Suprapubic skin (tissue), 4 donors: ENCODE data around the gene ACOD1. TPM values are rescaled to one million over a fixed set of nuclear protein-coding genes. Genes with fewer than 3 reads are reported as not detected.
"Not testable (repeated sequence)": the region's sequence is repeated elsewhere in the genome, so short reads cannot be mapped to it uniquely, and the experiment has no call there.

Experiments
- DNase-seq, 2 donors: peaks; one replicate each; pipeline ENCODE4 v3.0.0-alpha.2; 2019; ENCODE audit warnings: low spot score in 2 of 2
- H3K27ac ChIP-seq: fragments of 200-600 bp; sonication (generic); one replicate; pipeline ENCODE4 v1.5.1; 2019
- H3K27me3 ChIP-seq: fragments of 200-600 bp; sonication (generic); one replicate; pipeline ENCODE4 v1.5.1; 2019
- H3K36me3 ChIP-seq: fragments of 200-600 bp; sonication (generic); one replicate; pipeline ENCODE4 v1.5.1; 2019
- H3K4me1 ChIP-seq: fragments of 200-600 bp; sonication (generic); one replicate; pipeline ENCODE4 v1.5.1; 2019
- H3K4me3 ChIP-seq: fragments of 200-600 bp; sonication (generic); one replicate; pipeline ENCODE4 v1.5.1; 2019; ENCODE audit warnings: mild to moderate bottlenecking
- H3K9me3 ChIP-seq: fragments of 200-600 bp; sonication (generic); one replicate; pipeline ENCODE4 v1.5.1; 2019
- CTCF ChIP-seq, 2 donors: fragments of 200-600 bp in 1 of 2; fragments of 450-650 bp in 1 of 2; sonication (generic) in 1 of 2; IDR thresholded peaks; one replicate each; pipeline ENCODE4 v1.5.1; 2016 to 2019; ENCODE audit warnings: antibody characterized with exemption in 2 of 2, mild to moderate bottlenecking in 1 of 2, moderate library complexity in 1 of 2
- EP300 ChIP-seq: sonication (generic); formaldehyde crosslinking; IDR thresholded peaks from one replicate; pipeline ENCODE4 v1.6.1; 2017; ENCODE audit warnings: antibody characterized with exemption
- POLR2A ChIP-seq, 2 donors: fragments of 450-650 bp; IDR thresholded peaks; one replicate each; pipeline ENCODE4 v1.6.1; 2017; ENCODE audit warnings: antibody characterized with exemption in 2 of 2, mild to moderate bottlenecking in 2 of 2, moderate library complexity in 2 of 2
- POLR2AphosphoS5 ChIP-seq, 3 donors: sonication (generic); formaldehyde crosslinking; IDR thresholded peaks; one replicate each; pipeline ENCODE4 v1.6.1; 2017; ENCODE audit warnings: antibody characterized with exemption in 3 of 3
- WGBS: methylation state at CpG from one replicate; pipeline ENCODE4 v1.1.5; 2018; 5-methylcytosine and 5-hydroxymethylcytosine counted together
- total RNA-seq, 4 donors: library from RNA; depleted of rRNA; stranded (reverse); fragments of >200 nt; gene quantifications; one replicate each; pipeline ENCODE4 v1.1.0, GENCODE V29; 2016

ACOD1 gene
- total RNA-seq, 4 donors from 2014 or later: not detected

DNA sequence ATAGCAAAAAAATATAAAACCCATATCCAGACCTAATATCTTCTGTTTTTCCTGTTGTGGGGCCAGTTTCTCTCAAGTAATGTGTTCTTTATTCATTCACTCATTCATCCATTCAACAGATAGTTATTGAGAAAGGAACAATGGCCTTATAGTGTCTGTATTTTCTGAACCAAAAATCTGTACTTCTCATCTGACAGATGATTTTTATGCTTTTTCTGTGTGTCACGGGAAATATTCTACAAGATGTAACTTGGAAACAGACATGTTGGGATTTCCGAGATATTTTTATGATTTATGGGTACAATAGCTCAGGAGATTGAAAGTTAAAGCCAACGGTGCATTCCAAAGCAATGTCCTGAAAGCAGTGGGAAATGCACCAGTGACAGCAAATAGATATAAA is 5.7 kb downstream of the ACOD1 start:
- H3K27me3 ChIP-seq: no peaks in the 10 kb centered on the region
- H3K27ac ChIP-seq: no peak overlapping the region
- DNase-seq: no peak
- 32% methylated on average over 3 of the region's 3 CpGs for whole genome bisulfite sequencing
- H3K4me1 ChIP-seq: no peaks in the 10 kb centered on the region
- no peaks in the 10 kb centered on the region for H3K9me3 ChIP-seq
- no peaks in the 10 kb centered on the region for H3K36me3 ChIP-seq
- H3K4me3 ChIP-seq: no peak overlapping the region
- TF ChIP-seq POLR2A (IDR thresholded peaks at IDR 0.05) (no peak), POLR2AphosphoS5 (IDR thresholded peaks at IDR 0.05) (no peak), CTCF (IDR thresholded peaks at IDR 0.05) (no peak), EP300 (no peak)

- Histone ChIP-seq H3K4me3 (no peak overlapping the region), H3K27me3 (no peaks in the 10 kb centered on the region), H3K4me1 (no peaks in the 10 kb centered on the region), H3K27ac (no peak overlapping the region), H3K36me3 (no peaks in the 10 kb centered on the region), H3K9me3 (peaks cover 4% of the 10 kb centered on the region)
- no peak for TF ChIP-seq EP300
- no peak for TF ChIP-seq POLR2AphosphoS5 (IDR thresholded peaks at IDR 0.05)
- no peak for TF ChIP-seq POLR2A (IDR thresholded peaks at IDR 0.05)
- TF ChIP-seq CTCF (IDR thresholded peaks at IDR 0.05): no peak
- DNase-seq: no peak
- WGBS: 80% methylated on average over 6 of the region's 6 CpGs
Measured at GRCh38 chr13:76954538-76954937, 6.2 kb downstream of the ACOD1 start.

DNA sequence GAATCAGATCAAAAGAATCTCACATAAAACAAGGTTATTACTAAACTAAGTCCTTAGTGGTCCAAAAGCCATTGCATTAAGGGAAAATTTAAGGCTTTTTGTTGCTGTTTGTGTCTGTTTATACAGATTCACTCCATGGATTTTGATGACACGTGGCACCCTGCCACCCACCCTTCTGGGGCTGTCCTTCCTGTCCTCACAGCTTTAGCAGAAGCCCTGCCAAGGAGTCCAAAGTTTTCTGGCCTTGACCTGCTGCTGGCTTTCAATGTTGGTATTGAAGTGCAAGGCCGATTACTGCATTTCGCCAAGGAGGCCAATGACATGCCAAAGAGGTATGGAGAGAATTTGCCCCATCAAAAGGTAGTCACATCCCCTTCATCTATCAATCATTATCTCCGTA is 6.9 kb downstream of the ACOD1 start:
- DNase-seq: no peak
- Histone ChIP-seq H3K9me3 (peaks cover 10% of the 10 kb centered on the region), H3K4me1 (no peaks in the 10 kb centered on the region), H3K27ac (no peak overlapping the region), H3K36me3 (no peaks in the 10 kb centered on the region), H3K27me3 (no peaks in the 10 kb centered on the region), H3K4me3 (no peak overlapping the region)
- WGBS: 84% methylated on average over 4 of the region's 4 CpGs
- TF ChIP-seq POLR2A (IDR thresholded peaks at IDR 0.05): no peak
- TF ChIP-seq POLR2AphosphoS5 (IDR thresholded peaks at IDR 0.05): no peak
- TF ChIP-seq EP300: no peak
- TF ChIP-seq CTCF (IDR thresholded peaks at IDR 0.05): no peak

DNA sequence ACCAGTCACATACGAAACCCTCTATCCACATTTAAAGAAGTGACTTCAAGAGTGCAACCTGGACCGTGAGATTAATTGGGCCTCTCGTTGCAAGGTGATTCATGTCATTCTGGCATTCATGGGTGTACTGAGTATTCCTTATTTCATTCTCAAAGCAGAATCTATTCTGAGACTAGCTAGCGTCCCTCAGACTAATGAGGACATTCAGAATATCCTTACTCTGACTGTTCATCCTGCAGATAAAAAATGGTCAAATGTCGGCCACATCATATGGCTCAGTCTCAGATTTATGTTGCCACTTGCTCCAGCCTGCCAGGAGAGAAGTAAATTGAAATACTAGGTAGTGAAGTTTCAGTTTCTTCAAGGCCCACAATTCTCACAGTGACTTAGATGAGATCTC is 7.3 kb downstream of the ACOD1 start:
- DNase-seq: no peak
- no peaks in the 10 kb centered on the region for H3K27me3 ChIP-seq
- H3K4me3 ChIP-seq: no peak overlapping the region
- TF ChIP-seq POLR2A (IDR thresholded peaks at IDR 0.05) (no peak), EP300 (no peak), POLR2AphosphoS5 (IDR thresholded peaks at IDR 0.05) (no peak), CTCF (IDR thresholded peaks at IDR 0.05) (no peak)
- no peak overlapping the region for H3K27ac ChIP-seq
- no peaks in the 10 kb centered on the region for H3K36me3 ChIP-seq
- H3K9me3 ChIP-seq: peaks cover 12% of the 10 kb centered on the region
- WGBS: 88% methylated on average over 5 of the region's 5 CpGs
- no peaks in the 10 kb centered on the region for H3K4me1 ChIP-seq

GRCh38 chr13:76958841-76959432 is 10.6 kb downstream of the ACOD1 start:
- DNase-seq: no peak
- Histone ChIP-seq H3K36me3 (no peaks in the 10 kb centered on the region), H3K27ac (no peak overlapping the region), H3K4me3 (no peak overlapping the region), H3K27me3 (no peaks in the 10 kb centered on the region), H3K9me3 (peaks cover 12% of the 10 kb centered on the region), H3K4me1 (no peaks in the 10 kb centered on the region)
- WGBS: 80% methylated on average over 4 of the region's 4 CpGs
- no peak for TF ChIP-seq EP300
- TF ChIP-seq CTCF (IDR thresholded peaks at IDR 0.05): no peak
- no peak for TF ChIP-seq POLR2AphosphoS5 (IDR thresholded peaks at IDR 0.05)
- no peak for TF ChIP-seq POLR2A (IDR thresholded peaks at IDR 0.05)

- H3K27me3 ChIP-seq, H3K27ac ChIP-seq, DNase-seq, H3K36me3 ChIP-seq, H3K4me3 ChIP-seq, H3K4me1 ChIP-seq: not testable (repeated sequence)
- peaks cover 12% of the 10 kb centered on the region for H3K9me3 ChIP-seq
Measured at GRCh38 chr13:76959734-76960133, 11.4 kb downstream of the ACOD1 start.
